NCI-H510A treated with DMSO at 0.1 percent for 48 hours (cell line): Measurements from ENCODE around the gene SESTD1.
"Not testable (repeated sequence)": the region's sequence is repeated elsewhere in the genome, so short reads cannot be mapped to it uniquely, and the experiment has no call there.

Experiments
- DNase-seq: peaks from one replicate; lab custom pipeline; 2025; lab: John Stamatoyannopoulos, UW

Gene SESTD1

DNA sequence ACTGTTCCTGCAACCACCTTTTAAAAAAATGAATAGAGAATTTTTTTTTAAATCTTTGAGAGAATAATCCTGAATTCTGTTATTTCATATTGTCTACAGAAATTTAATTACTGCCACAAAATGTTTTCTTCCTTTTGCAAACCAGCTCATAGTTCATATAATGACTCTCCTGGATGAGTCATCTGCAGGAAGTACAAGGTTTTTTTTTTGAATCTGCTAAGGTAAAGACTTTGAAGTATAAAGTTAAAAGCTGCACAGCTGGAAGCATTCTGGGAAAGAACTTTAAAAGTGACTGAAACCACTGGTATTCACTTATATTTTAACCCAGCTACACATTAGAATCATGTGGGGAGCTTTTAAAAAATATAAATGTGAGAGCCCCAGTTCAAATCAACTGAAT is 25.4 kb downstream of the SESTD1 start:
- DNase-seq: peak; percentile 73

DNA sequence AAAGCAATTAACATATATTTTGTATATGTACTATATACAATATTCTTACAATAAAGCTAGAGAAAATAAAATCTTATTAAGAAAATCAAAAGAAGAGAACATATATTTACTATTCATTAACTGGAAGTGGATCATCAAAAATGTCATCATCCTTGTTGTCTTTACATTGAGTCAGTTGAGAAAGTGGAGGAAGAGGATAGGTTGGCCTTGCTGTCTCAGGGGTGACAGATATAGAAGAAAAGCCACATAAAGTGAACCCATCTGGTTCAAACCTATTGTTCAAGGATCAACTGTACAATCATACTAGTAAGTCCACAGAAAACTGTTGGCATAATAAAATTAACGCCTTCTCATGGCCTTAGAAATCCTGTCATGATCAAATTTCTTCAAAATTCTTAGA is 26.6 kb downstream of the SESTD1 start:
- no peak for DNase-seq

DNA sequence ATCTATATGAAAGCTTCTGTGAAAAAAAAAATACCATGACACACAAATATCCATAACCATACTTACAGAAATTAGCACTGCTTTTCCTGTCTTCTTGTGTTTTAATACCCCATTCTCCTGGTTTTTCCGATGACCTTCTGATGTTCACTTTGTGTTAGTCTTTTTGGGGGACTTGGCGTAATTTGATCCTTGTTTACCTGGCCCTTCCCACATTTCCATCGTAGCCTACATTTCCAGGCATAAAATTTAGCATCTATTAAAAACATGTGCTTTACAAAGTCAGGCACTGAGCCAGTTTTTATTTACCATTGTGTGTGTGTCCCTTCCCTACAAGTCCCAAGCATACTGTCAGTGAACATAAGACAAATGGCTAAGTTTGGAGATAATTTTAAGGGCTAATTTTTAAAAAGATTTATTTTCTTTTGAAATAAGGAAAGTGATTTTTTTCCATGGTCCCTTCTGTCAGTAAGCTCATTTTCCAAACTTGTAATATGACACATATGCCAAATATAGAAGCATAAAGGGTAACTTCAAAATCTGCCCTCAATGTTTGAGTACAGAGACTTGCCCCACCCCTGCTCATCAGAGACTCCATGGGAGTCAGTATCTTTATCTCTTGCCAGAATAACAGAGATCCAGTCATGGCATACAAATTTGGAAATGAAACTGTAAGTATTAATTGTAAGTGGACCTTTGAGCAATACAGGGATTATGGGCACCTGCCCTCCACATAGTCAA is 27.3 kb downstream of the SESTD1 start:
- no peak for DNase-seq

DNA sequence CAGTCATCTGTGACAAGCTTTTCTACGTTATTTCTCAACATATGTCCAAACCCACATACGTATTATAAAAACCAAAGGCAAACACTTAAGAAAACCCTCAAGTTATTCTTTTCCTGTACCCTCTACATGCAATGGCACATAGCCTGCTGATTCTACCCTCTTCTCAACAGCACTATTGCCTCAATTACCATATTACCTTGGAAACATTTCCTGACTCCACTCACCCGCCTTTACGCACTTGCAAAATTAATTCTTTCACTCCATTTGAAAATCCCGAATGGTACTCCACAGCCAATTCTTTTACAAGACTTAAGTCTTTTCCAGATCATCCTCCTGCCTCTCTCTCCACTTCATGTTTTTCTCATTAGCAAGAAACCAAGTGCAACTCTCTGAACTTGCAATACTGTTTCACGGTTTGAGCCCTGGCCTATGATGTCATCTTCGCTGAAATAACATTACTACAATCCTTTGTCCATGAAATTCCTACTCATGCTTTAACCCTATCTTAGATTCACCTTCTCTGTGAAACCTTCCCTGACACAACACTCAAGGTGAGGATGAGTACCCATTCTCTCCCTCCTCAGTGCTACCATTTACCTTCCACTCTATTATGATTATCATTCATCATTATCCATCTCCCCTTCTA is 29.0 kb downstream of the SESTD1 start:
- DNase-seq: peak; percentile 93

DNA sequence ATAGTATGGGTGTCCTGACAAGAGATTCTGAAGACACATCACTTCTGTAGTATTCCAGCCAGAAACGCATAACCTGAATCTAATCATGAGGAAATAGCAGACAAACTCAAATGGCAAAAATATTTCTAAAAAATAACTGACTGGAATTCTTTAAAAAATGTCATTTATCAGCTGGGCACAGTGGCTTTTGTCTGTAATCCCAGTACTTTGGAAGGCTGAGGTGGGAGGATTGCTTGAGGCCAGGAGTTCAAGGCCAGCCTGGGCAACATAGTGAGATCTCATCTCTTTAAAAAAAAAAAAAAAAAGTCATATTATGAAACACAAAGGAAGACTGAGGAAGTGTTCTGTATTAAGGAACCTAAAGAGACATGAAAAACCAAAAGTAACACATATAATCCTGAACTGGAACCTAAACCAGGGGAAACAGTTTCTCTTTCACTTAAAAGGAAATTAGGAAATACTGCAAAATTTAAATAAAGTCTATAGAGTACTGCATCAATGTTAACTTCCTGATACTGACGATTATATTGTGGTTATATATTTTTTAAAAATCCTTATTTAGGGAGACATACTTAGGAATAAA is 29.9 kb downstream of the SESTD1 start:
- no peak for DNase-seq

DNA sequence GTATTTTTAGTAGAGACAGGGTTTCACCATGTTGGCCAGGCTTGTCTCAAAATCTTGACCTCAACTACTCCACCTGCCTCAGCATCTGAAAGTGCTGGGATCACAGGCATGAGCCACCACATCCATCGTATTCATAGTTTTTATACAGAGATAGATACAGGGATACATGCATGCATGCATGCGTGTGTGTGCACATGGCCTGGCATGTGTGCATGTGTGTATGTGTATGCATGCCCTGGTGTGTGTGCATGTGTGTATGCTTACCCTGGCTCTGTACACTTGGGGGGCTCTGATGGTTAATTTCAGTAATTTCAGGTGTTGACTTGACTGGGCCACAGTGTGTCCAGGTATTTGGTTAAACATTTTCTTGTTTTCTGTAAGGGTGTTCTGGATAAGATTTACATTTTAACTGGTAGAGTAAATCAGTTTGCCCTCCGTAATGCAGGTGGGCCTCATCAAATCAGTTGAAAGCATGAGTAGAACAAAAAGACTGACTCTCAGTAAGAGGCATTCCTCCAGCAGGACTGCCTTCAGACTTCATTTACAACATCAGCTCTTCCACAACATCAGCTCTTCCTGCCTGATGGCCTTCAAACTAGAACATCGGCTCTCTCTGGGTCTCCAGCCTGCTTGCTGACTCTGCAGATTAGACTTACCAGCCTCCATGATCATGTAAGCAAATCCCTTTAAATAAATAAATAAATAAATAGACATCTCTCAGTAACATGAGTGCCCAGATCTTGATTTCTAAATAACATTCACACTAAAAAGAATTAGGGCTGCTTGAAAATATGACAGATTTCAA is 30.8 kb downstream of the SESTD1 start:
- DNase-seq: peak; percentile 29

DNA sequence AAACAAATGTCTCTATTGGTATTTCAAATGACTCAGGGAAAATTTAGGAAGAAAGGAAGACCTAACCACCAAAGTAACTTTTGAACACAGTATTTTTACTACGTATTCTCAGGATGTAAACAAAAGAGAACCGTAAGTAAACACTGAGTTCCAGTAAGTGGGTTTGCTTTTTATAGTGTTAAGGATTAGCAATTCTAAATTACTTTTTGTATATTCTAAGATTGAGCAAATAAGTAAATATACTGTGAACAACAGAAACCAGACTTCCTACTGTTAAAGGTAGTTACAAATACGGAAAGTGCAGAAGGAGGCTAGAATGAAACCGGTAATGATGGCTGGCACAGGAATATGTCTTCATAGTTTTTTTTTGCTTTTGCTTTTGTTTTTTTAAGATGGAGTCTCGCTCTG is 31.5 kb downstream of the SESTD1 start:
- no peak for DNase-seq

DNA sequence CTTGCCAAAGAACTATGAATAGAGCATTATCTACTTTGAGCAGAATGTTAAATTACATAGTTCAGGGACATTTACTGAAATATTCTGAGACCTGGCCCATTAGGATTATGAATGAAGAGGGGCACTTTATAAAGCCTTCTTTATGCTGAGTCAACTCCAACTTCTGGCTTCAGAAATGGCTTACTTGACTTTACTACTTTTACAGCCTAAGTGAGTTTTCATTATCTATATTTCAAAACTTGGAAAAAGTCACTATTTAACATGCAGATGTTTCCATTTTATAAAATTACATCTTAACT is 37.7 kb downstream of the SESTD1 start:
- DNase-seq: no peak

DNA sequence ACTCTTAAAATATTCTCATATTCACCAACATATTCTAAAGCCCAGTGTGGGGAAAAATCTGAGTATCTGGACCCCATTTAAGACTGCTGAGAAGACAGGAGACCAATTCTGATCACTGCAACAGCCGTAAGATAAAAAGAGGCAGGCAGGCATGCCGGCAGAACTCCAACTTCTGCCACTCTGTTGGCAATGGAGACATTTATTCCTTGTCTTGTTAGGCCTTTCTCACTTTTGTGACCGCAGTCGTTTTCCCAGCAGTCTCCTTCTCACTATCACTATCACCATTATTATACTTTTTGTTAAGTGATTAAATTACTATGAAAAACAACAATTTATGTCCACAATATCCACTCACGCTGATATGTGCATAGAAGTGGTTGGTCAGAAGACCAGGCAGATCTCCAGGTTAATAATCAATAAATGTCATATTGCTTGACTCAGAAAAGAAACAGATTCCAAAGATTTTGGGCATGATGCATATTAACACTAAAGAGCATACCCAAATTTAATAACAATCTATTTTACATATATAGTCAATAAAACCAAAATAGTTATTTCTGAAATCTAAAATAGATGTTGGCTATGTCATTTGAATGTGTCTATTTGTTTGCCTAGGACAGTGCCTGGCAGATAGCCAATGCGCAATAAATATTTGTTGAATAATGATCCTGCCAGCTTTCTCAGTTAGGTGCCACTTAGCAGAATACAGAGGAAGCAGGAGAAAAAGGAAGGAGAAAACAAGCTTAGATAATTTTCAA is 38.2 kb downstream of the SESTD1 start:
- peak; percentile 92 for DNase-seq

DNA sequence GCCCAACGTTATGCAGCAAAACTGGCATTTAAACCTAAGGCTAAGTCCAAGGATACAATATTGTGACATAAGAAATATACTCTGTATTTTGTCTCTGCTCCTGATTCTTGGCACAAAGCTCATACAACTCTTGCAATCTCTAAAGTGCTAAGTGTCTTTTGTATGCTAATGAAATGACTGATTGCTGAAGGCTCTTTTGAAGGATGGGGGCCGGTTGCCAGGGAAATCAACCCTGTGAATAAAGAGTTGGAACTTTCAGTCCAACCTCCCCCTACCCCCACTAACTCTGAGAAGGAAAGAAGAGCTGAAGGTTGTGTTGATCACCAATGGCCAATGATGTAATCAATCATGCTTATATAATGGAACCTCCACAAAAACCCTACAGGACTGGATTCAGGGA is 40.3 kb downstream of the SESTD1 start:
- no peak for DNase-seq

DNA sequence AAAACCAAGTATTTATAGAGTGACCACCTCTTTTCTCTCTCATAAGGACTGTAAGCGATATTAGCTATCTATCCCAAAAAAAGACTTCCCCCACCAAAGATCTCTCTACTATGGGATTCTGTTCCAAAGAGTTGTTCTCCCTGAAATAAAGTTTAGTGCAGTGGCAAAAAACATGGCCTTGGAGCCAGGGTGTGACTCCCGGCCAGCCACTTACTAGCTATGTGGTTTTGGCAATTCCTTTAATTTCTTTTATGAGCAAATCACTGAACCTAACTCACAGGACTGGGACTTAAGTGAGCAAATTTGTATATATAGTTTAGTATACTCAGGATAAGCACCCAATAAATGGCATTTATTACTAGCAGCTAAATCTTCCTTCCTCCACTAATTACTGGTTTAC is 42.6 kb downstream of the SESTD1 start:
- no peak for DNase-seq

DNA sequence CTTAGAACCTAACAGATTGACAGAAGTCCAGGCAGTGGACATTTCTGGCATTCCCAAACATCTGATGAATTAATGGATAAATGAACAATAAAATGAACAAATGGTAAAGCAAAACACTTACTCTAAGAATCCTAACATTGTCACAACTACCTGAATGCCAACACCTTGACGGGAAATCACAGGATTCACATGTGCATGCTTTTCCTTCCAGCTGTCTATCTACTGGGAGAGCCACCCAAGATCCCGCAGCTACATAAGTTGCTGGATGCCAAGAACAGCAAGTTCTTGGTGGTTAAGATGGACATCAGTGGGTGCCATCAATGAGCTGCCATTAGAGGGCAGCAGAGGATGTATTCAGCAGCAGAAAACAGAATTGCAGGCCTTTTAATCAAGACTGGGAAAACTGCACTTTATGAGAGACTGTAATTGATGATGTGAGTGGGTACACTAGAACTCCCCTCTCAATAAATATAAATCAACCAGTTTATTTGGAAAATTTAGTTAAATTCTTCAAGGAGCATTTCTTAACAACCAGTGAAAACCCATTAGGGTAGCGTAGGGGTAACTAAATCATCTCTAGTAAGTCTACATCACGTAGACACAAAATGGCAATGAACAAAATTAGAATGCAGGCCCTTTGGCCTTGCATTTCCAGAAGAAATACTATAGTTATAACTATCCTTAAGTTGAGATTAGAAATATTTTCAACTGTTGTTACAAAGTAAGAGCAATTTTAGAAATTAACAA is 45.6 kb downstream of the SESTD1 start:
- DNase-seq: peak; percentile 95

DNA sequence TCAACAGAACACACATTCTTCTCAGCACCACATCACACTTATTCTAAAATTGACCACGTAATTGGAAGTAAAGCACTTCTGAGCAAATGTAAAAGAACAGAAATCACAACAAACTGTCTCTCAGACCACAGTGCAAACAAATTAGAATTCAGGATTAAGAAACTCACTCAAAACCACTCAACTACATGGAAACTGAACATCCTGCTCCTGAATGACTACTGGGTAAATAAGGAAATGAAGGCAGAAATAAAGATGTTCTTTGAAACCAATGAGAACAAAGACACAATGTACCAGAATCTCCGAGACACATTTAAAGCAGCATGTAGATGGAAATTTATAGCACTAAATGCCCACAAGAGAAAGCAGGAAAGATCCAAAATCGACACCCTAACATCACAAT is 50.0 kb downstream of the SESTD1 start:
- DNase-seq: not testable (repeated sequence)

DNA sequence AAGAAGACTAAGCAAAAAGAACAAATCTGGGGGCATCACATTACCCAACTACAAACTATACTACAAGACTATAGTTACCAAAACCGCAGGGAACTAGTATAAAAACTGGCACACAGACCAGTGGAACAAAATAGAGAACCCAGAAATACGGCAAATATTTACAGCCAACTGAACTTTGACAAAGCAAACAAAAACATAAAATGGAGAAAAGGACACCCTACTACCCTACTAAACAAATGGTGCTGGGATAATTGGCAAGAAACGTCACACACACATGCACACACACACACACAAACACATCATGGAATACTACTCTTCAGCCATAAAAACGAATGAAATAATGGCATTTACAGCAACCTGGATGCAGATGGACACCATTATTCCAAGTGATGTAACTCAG is 53.3 kb downstream of the SESTD1 start:
- no peak for DNase-seq

DNA sequence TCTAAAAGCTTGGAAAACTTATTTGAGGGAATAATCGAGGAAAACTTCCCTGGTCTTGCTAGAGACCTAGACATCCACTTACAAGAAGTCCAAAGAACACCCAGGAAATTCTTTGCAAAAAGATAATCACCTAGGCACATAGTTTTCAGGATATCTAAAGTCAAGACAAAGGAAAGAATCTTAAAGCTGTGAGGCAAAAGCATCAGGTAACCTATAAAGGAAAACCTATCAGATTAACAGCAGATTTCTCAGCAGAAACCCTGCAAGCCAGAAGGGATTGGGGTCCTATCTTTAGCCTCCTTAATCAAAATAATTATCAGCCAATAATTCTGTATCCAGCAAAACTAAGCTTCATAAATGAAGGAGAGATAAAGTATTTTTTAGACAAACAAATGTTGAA is 56.4 kb downstream of the SESTD1 start:
- not testable (repeated sequence) for DNase-seq

DNA sequence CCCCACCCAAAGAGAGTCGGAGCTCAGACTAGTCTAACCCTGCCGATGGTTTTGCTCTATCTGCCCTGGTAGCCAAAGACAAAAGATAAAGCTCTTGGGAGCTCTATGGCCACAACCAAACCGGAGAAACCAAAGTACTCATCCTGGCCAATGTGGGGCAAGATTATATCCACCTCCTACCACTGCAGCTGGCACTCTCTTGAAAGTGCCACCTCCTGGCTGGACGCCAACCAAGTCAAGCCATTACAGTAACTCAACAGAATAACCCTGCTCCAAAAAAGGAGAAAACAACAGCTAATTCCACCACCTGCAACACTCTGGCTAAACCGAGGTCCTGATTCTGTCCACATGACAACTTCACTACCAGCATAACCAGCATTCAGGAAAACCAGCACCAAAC is 57.6 kb downstream of the SESTD1 start:
- no peak for DNase-seq

DNA sequence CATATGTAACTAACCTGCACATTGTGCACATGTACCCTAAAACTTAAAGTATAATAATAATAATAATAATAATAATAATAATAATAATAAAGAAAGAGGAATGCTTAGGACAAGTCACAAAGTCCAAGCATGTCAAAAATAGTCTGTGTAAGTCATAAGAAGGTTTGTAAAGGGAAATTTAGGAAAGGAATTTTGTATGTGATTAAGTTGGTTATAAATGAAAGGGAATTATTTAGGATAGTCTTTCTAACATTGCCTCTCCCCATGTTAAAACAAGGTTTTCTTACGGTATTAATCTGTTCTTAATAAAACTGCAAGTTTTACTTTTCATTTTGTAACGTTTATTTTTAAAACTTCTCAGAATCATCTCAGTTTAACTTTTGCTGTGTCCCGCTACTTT is 62.8 kb downstream of the SESTD1 start:
- DNase-seq: peak; percentile 42

DNA sequence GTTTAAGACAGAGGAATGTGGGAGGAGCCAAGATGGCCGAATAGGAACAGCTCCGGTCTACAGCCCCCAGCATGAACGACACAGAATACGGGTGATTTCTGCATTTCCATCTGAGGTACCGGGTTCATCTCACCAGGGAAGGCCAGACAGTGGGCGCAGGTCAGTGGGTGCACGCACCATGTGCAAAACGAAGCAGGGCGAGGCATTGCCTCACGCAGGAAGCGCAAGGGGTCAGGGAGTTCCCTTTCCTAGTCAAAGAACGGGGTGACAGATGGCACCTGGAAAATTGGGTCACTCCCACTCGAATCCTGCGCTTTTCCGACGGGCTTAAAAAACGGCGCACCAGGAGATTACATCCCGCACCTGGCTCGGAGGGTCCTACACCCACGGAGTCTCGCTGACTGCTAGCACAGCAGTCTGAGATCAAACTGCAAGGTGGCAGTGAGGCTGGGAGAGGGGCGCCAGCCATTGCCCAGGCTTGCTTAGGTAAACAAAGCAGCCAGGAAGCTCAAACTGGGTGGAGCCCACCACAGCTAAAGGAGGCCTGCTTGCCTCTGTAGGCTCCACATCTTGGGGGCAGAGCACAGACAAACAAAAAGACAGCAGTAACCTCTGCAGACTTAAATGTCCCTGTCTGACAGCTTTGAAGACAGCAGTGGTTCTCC is 68.6 kb downstream of the SESTD1 start:
- not testable (repeated sequence) for DNase-seq

DNA sequence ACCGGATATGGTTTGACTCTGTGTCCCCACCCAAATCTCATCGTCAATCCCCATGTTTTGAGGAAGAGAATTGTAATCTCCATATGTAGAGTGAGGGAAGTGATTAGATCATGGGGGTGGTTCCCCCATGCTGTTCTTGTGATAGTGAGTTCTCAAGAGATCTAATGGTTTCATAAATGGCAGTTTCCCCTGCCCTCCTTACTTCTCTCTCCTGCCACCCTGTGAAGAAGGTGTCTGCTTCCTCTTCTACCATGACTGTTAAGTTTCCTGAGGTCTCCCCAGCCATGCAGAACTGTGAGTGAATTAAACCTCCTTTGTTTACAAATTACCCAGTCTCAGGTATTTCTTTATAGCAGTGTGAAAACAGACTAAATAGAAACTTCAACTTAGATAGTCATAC is 69.5 kb downstream of the SESTD1 start:
- no peak for DNase-seq

DNA sequence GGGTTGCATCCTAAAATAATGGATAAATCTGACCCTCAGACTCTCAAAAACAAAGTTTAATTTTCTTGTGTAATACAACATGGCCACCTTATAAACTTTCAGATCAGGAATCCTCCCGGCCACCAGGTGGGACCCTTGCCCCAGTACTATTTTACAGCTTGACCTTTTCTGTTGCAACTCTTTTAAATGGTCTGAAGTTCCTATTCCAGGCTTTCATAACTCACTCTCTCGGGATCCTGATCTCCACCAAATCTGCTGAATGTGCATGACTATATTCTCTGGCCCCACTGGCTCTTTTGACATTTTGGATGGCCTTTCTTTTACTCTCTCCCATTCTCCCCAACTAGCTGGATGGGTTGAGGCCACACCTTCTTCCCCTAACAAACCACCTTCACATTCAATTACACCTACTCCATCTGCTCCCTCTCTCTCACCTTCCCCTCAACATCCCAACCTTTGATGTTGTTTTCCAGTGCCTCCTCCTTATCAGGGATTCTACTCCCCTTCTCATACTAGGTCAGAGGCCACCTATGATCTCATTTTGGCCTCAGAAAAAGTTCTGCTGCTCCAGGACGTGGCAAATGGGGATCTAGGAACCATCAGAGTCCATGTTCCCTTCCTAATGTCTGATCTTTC is 70.8 kb downstream of the SESTD1 start:
- DNase-seq: no peak
